GM10266 (cell line): ENCODE measurements around the gene MRC2.

Experiments used
- DNase-seq: peaks from one replicate; pipeline ENCODE4 v3.0.0; 2012; ENCODE audit errors: extremely low spot score
- TF ChIP-seq, protein P1 (sequence below): IDR thresholded peaks from 2 replicates; pipeline ENCODE4 v1.5.1; 2012; ENCODE audit warnings: mild to moderate bottlenecking, low read depth; ENCODE audit not compliant: control insufficient read depth, insufficient read depth; ENCODE audit errors: missing control alignments

Gene MRC2

DNA sequence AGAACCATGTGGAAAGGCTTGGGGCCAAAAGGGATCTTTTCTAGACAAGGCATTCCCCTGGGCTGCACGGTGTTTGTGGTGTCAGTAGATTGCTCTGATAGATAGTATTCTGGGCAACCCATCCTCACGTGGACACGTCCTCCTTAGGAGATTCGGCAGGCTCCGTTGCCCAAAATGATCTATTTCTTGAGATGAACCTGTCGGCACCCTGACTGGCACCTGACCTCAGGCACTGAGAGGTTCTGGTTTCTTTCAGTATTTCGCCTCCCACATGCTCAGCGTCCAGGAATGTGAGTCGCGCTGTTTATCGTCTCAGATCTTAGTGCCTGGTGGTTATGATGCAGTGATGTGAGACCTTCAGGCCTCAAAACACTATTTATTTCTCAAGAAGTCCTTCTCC, 91.0 kb downstream of the MRC2 start:
- TF ChIP-seq, protein P1, sequence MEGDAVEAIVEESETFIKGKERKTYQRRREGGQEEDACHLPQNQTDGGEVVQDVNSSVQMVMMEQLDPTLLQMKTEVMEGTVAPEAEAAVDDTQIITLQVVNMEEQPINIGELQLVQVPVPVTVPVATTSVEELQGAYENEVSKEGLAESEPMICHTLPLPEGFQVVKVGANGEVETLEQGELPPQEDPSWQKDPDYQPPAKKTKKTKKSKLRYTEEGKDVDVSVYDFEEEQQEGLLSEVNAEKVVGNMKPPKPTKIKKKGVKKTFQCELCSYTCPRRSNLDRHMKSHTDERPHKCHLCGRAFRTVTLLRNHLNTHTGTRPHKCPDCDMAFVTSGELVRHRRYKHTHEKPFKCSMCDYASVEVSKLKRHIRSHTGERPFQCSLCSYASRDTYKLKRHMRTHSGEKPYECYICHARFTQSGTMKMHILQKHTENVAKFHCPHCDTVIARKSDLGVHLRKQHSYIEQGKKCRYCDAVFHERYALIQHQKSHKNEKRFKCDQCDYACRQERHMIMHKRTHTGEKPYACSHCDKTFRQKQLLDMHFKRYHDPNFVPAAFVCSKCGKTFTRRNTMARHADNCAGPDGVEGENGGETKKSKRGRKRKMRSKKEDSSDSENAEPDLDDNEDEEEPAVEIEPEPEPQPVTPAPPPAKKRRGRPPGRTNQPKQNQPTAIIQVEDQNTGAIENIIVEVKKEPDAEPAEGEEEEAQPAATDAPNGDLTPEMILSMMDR, result no peak
- no peak for DNase-seq

DNA sequence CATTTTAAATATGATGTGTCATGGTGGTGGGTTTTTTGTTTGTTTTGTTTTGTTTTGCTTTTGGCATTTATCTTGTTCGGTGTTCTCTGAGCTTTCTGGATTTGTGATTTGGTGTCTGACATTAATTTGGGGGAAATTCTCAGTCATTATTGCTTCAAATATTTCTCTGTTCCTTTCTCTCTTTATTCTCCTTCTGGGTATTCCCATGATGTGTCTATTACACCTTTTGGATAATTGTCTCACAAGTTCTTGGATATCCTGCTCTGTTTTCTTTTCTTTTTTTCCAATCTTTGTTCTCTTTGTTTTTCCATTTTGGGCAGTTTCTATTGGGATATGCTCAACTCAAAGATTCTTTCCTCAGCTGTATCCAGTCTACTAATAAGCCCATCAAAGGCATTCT, 92.1 kb downstream of the MRC2 start:
- DNase-seq, result no peak
- TF ChIP-seq, protein P1, result no peak

DNA sequence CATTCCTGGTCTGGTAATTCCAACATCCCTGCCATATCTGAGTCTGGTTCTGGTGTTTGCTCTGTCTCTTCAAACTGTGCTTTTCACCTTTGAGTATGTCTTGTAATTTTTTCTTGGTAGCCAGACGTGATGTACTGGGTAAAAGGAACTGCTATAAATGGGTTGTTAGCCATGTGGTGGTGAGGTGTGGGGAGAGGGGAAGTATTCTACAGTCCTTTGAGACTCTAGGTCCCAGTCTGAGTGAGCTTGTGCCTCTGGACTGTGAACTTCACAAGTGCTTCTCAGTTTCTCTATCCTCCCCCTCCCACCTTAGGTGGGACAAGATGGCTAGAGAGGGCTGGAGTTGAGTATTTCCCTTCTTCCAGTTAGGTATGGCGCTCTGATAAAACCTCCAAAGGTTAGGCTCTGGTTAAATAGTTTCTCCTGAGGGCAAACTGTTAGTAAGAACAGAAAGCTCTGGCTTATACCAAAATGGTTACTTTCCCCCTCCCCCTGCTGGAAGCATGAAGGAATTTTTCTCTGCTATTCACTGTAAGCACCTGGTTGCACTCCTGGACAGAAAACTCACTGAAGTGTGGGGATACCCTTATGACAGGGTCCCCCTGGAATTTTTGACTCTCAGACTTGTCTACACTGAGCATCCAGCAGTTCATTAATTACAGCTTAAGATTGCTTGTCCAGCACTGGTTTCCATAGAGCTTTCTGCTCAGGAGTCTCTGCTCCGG, 92.8 kb downstream of the MRC2 start:
- TF ChIP-seq, protein P1, result no peak
- no peak for DNase-seq

DNA sequence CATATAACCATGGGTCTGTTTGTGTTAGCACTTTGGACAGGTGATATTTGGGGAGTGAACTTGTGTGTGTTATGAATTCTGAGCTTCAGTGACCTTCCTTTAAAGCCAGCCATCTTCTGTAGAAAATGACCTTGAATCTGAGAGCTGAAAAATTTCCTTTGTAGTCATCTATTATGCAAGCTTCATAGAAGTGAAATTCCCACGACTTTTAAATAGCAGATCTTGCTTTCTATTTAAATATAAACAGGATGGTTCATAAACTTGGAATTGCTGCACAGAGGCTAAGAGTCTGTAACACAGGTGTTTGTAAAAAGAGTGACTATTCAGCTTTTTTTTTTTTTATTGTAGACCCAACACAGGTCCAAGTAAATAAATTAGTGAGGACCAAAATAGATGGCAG, 95.2 kb downstream of the MRC2 start:
- no peak for DNase-seq
- TF ChIP-seq, protein P1, result no peak

DNA sequence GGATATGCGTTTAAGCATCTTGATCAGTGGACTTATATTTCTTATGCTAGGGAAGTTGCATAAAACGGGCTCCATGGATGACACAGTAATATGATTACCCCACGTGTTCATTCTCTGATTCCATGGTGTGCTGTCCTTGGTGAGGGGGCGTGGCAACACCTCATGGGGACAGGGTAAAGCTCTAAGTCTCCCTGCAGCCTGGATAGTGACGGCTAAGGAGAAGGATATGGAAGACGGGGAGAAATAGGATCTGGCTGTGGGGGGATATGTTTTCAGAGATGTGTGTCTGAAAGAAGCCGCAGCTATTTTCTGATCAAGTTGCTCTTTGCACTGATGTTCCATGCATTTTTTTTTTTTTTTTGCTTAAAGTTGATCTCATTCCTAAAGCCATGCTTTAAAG, 96.4 kb downstream of the MRC2 start:
- no peak for DNase-seq
- TF ChIP-seq, protein P1, result no peak

DNA sequence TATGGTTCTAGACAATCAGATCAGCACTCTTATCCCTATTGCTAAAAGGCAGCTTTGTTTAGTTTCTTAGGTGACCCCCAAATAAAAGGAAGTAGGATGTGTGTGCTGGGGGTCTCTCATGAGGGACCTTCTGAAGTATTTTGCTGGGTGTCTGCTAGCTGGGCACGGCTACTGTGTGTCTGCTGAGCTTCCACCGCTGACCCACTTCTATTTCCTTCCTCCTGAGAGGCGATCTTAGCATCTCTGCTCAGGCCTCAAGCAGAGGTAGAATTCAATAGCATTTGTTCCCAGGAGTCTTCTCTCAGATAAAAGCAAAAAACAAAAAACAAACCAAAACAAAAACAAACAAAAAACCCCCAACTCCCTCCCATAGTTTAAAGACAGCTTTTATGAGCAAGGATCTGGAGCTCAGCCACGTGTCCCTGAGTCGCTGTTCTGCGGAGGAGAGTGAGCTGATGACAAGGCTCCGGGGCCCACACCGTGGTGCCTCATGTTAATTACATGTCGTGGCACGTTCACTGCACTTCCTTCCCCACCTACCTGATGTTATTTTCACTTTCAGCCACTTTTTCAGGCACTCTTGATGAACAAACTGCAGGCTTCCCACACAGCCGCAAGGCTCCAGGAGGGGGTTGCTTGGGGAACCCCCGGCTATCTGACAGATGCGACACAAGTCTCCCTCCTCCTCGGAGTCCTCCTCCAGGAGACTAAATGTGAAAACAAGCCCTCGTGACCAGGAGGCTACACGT, 97.1 kb downstream of the MRC2 start:
- peak; percentile 73 for DNase-seq
- TF ChIP-seq, protein P1, result no peak

DNA sequence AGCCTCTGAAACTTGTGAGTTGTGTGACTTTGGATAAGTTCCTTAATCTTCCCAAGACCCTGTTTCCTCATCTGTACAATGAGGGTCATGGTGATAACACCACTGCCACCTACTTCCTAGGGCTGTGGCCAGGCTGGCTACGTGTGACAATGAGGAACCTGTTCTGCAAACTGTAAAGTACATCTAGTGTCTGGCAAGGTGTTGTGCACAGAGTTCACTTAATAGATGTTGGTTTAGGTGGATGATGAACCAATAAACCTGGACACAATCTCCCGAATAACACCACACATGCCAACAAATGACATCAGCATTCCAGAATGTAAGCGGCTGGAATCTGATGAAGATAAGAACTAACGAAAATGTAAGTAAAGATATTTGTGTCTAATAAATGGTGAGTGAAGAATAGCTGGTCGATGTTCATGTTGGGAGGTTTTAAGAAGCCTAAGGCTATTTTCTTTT, 98.3 kb downstream of the MRC2 start:
- no peak for DNase-seq

More for the DNA sequence above, 98.3 kb downstream of the MRC2 start:
- TF ChIP-seq, protein P1, result no peak
